H9 (cell line): ENCODE data around the gene TCERG1L. TPM values are rescaled to one million over a fixed set of nuclear protein-coding genes. Genes with fewer than 3 reads are reported as not detected.

ENCODE experiments used
- DNase-seq: peaks from one replicate; pipeline ENCODE4 v3.0.0-alpha.2; 2017
- H2AFZ ChIP-seq: one replicate; pipeline ENCODE4 v1.6.1; 2013; ENCODE audit warnings: mild to moderate bottlenecking, low read length, control low read depth, moderate library complexity
- H2AK5ac ChIP-seq: 2 replicates; pipeline ENCODE4 v1.6.1; 2013; ENCODE audit warnings: low read length, control low read depth, mixed read lengths; ENCODE audit not compliant: insufficient read length
- H2BK120ac ChIP-seq: one replicate; pipeline ENCODE4 v1.6.1; 2013; ENCODE audit warnings: low read depth, mild to moderate bottlenecking, low read length, control low read depth, inconsistent platforms; ENCODE audit not compliant: poor library complexity, severe bottlenecking
- H2BK12ac ChIP-seq: 2 replicates; pipeline ENCODE4 v1.6.1; 2013; ENCODE audit warnings: low read length, control low read depth, mixed read lengths, low read depth; ENCODE audit not compliant: insufficient read length
- H2BK15ac ChIP-seq: 2 replicates; pipeline ENCODE4 v1.6.1; 2013; ENCODE audit warnings: low read depth, low read length, control low read depth
- H2BK20ac ChIP-seq: one replicate; pipeline ENCODE4 v1.6.1; 2013; ENCODE audit warnings: low read depth, mild to moderate bottlenecking, low read length, control low read depth, inconsistent platforms; ENCODE audit not compliant: poor library complexity, severe bottlenecking
- H2BK5ac ChIP-seq: 2 replicates; pipeline ENCODE4 v1.6.1; 2013; ENCODE audit warnings: low read length, control low read depth, mixed read lengths; ENCODE audit not compliant: insufficient read length
- H3K14ac ChIP-seq: 2 replicates; pipeline ENCODE4 v1.6.1; 2013; ENCODE audit warnings: low read length, control low read depth; ENCODE audit not compliant: insufficient read depth
- H3K18ac ChIP-seq: 2 replicates; pipeline ENCODE4 v1.6.1; 2013; ENCODE audit warnings: low read depth, mild to moderate bottlenecking, mixed read lengths, low read length, control low read depth; ENCODE audit not compliant: insufficient read length
- H3K23ac ChIP-seq: 2 replicates; pipeline ENCODE4 v1.6.1; 2013; ENCODE audit warnings: low read length, control low read depth, mixed read lengths, low read depth; ENCODE audit not compliant: insufficient read length
- H3K23me2 ChIP-seq: 2 replicates; pipeline ENCODE4 v1.6.1; 2013; ENCODE audit warnings: low read depth, mild to moderate bottlenecking, mixed read lengths, low read length, control low read depth; ENCODE audit not compliant: insufficient read length, poor library complexity, severe bottlenecking
- H3K27ac ChIP-seq: 2 replicates; pipeline ENCODE4 v1.5.1; 2013; ENCODE audit warnings: low read length, control low read depth, mixed read lengths, low read depth; ENCODE audit not compliant: insufficient read length
- H3K27me3 ChIP-seq: 2 replicates; pipeline ENCODE4 v1.6.1; 2013; ENCODE audit warnings: low read length, control low read depth, inconsistent platforms; ENCODE audit not compliant: insufficient read depth
- H3K4ac ChIP-seq: 2 replicates; pipeline ENCODE4 v1.6.1; 2013; ENCODE audit warnings: low read depth, mild to moderate bottlenecking, control low read depth, inconsistent platforms, low read length, moderate library complexity
- H3K4me1 ChIP-seq: 2 replicates; pipeline ENCODE4 v1.6.1; 2013; ENCODE audit warnings: low read length, control low read depth, inconsistent platforms; ENCODE audit not compliant: insufficient read depth
- H3K4me2 ChIP-seq: 2 replicates; pipeline ENCODE4 v1.6.1; 2013; ENCODE audit warnings: low read length, control low read depth, mixed read lengths; ENCODE audit not compliant: insufficient read length, insufficient read depth
- H3K56ac ChIP-seq: 2 replicates; pipeline ENCODE4 v1.6.1; 2013; ENCODE audit warnings: low read depth, mild to moderate bottlenecking, mixed read lengths, low read length, control low read depth; ENCODE audit not compliant: insufficient read length
- H3K79me1 ChIP-seq: 2 replicates; pipeline ENCODE4 v1.6.1; 2013; ENCODE audit warnings: low read depth, mild to moderate bottlenecking, moderate library complexity, low read length, control low read depth, inconsistent platforms; ENCODE audit not compliant: insufficient read depth, poor library complexity, severe bottlenecking
- H3K79me2 ChIP-seq: 2 replicates; pipeline ENCODE4 v1.6.1; 2013; ENCODE audit warnings: low read length, control low read depth, inconsistent platforms; ENCODE audit not compliant: insufficient read depth
- H3K9ac ChIP-seq: 2 replicates; pipeline ENCODE4 v1.6.1; 2013; ENCODE audit warnings: low read length, control low read depth, mixed read lengths; ENCODE audit not compliant: insufficient read length; ENCODE audit errors: extremely low read depth
- H3K9me3 ChIP-seq: one replicate; pipeline ENCODE4 v1.6.1; 2013; ENCODE audit warnings: low read depth, low read length, inconsistent platforms; ENCODE audit not compliant: control insufficient read depth
- H3T11ph ChIP-seq: one replicate; pipeline ENCODE4 v1.6.1; 2013; ENCODE audit warnings: mild to moderate bottlenecking, low read length, control low read depth, inconsistent platforms
- H4K20me1 ChIP-seq: one replicate; pipeline ENCODE4 v1.6.1; 2013; ENCODE audit not compliant: control insufficient read depth, insufficient read length, insufficient read depth
- H4K5ac ChIP-seq: 2 replicates; pipeline ENCODE4 v1.6.1; 2013; ENCODE audit warnings: low read depth, mild to moderate bottlenecking, mixed read lengths, low read length, control low read depth; ENCODE audit not compliant: insufficient read length
- H4K8ac ChIP-seq: replicated peaks from 2 replicates; pipeline ENCODE4 v1.6.1; 2013; ENCODE audit warnings: low read length, control low read depth, mixed read lengths, low read depth; ENCODE audit not compliant: insufficient read length
- H4K91ac ChIP-seq: 2 replicates; pipeline ENCODE4 v1.6.1; 2013; ENCODE audit warnings: low read depth, mild to moderate bottlenecking, moderate library complexity, mixed read lengths, low read length, control low read depth; ENCODE audit not compliant: insufficient read length
- H3K27ac Mint-ChIP-seq, 3 experiments: 2 replicates in 2 of 3; 3 replicates in 1 of 3; pipeline ENCODE4 v1.8.0; 2020 to 2021; ENCODE audit warnings: mixed read lengths in 3 of 3, mild to moderate bottlenecking in 1 of 3, moderate library complexity in 1 of 3
- H3K27me3 Mint-ChIP-seq: 2 replicates; pipeline ENCODE4 v1.8.0; 2021; ENCODE audit warnings: low read depth, mild to moderate bottlenecking, moderate library complexity, mixed read lengths
- H3K36me3 Mint-ChIP-seq, 3 experiments: 2 replicates in 2 of 3; 3 replicates in 1 of 3; pipeline ENCODE4 v1.8.0; 2020 to 2021; ENCODE audit warnings: low read depth in 3 of 3, mixed read lengths in 3 of 3; ENCODE audit not compliant: insufficient read depth in 1 of 3
- H3K4me1 Mint-ChIP-seq, 2 experiments: 2 replicates each; pipeline ENCODE4 v1.8.0; 2020; ENCODE audit warnings: mixed read lengths in 2 of 2
- H3K4me3 Mint-ChIP-seq, 2 experiments: 2 replicates in 1 of 2; 3 replicates in 1 of 2; pipeline ENCODE4 v1.8.0; 2020 to 2021; ENCODE audit warnings: mild to moderate bottlenecking in 2 of 2, mixed read lengths in 2 of 2, moderate library complexity in 1 of 2
- H3K9me3 Mint-ChIP-seq, 2 experiments: 2 replicates in 1 of 2; 3 replicates in 1 of 2; pipeline ENCODE4 v1.8.0; 2020; ENCODE audit warnings: mild to moderate bottlenecking in 2 of 2, mixed read lengths in 2 of 2, moderate library complexity in 1 of 2
- CTCF ChIP-seq: fragments of 200-600 bp; sonication (generic); conservative IDR thresholded peaks from 3 replicates; pipeline ENCODE4 v1.8.0; 2021; ENCODE audit warnings: antibody characterized with exemption, mild to moderate bottlenecking
- WGBS: extraction: QIAGEN DNeasy Blood & Tissue Kit; methylation state at CpG from one replicate; pipeline ENCODE4 v1.1.7; 2013; ENCODE audit warnings: missing lambda C conversion rate, low lambda C conversion rate, mixed read lengths; ENCODE audit not compliant: insufficient read length; ENCODE audit errors: extremely low coverage; 5-methylcytosine and 5-hydroxymethylcytosine counted together
- total RNA-seq: library from RNA; stranded (reverse); gene quantifications from 2 replicates; pipeline ENCODE4 v1.2.1, GENCODE V29; 2021

TCERG1L gene
- total RNA-seq, 1 experiment from 2014 or later, result 3.3 TPM

- Mint-ChIP-seq H3K27me3 (no peaks in the 10 kb centered on the region; the same call in 1 of the 2 replicates), H3K27ac (peak overlapping the region; percentile 47 to 96 (median 80); a peak in 4 of 7 replicates), H3K4me1 (peaks cover 24 to 25% of the 10 kb centered on the region in 2 experiments), H3K9me3 (no peaks in the 10 kb centered on the region; a peak in 1 of 5 replicates), H3K36me3 (no peaks in the 10 kb centered on the region), H3K4me3 (no peak overlapping the region)
- Histone ChIP-seq H3T11ph (no peak overlapping the region), H3K79me2 (no peaks in the 10 kb centered on the region), H3K9ac (no peak overlapping the region), H2BK12ac (no peak overlapping the region), H2BK120ac (no peak overlapping the region), H2BK15ac (no peak overlapping the region), H3K79me1 (no peaks in the 10 kb centered on the region), H3K23ac (no peak overlapping the region), H3K9me3 (no peaks in the 10 kb centered on the region), H2BK20ac (no peak overlapping the region), H3K4me2 (no peak overlapping the region), H3K56ac (no peak overlapping the region), H2BK5ac (no peak overlapping the region), H3K4me1 (peaks cover 7% of the 10 kb centered on the region; the same call in 1 of the 2 replicates), H2AFZ (no peak overlapping the region), H4K8ac (no peak overlapping the region), H3K27ac (no peak overlapping the region), H3K23me2 (no peaks in the 10 kb centered on the region), H4K91ac (peak overlapping the region; percentile 94), H4K5ac (no peak overlapping the region), H2AK5ac (no peak overlapping the region), H3K18ac (peak overlapping the region; percentile 60), H3K14ac (peak overlapping the region; percentile 66; the same call in 1 of the 2 replicates), H3K27me3 (no peaks in the 10 kb centered on the region), H4K20me1 (no peaks in the 10 kb centered on the region), H3K4ac (peak overlapping the region; percentile 51; the same call in 1 of the 2 replicates)
- no peak for TF ChIP-seq CTCF
- WGBS, result no CpG with 5 or more reads among the region's 29 CpGs
- peak; percentile 68 for DNase-seq
Measured at GRCh38 chr10:131094527-131095312, 216.8 kb downstream of the TCERG1L start.
